ENCODE measurements around the gene SHCBP1L. TPM values are rescaled to one million over a fixed set of nuclear protein-coding genes. Genes with fewer than 3 reads are reported as not detected.
"Not testable (repeated sequence)": the region's sequence is repeated elsewhere in the genome, so short reads cannot be mapped to it uniquely, and the experiment has no call there.

The SHCBP1L gene
- polyA plus RNA-seq, 4 donors = not detected

DNA sequence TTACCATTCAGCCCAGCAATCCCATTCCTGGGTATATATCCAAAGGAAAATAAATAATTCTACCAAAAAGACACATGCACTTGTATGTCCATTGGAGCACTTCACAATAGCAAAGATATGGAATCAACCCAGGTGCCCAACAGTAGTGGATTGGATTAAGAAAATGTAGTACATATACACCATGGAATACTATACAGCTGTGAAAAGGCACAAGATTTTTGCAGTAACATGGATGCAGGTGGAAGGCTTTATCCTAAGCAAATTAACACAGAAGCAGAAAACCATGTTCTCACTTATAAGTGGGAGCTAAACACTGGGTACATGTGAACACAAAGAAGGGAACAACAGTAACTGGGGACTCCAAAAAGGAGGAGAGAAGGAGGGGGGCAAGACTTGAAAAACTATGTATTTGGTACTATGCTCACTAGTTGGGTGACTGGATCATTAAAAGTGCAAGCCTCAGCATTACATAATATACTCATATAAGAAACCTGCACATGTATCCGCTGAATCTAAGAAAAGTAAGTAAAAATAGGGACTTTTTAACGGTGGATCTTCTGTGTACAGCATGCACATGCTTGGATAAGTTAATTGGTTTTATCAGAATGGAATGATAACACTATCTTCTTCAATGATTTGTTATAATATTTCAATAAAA is 3.9 kb upstream of the SHCBP1L start:
- WGBS, 3 donors = 71 to 85% (median 79%) methylated on average over 2 of the region's 2 CpGs
- H3K27ac ChIP-seq (ENCODE audit: low read depth in 1 of 3, low read length in 2 of 3) = no peak overlapping the region
- peaks cover 0 to 5% (median 0%) of the 10 kb centered on the region in 3 donors for H3K4me1 ChIP-seq (ENCODE audit: control insufficient read depth in 3 of 3, insufficient read depth in 2 of 3, low read depth in 1 of 3, low read length in 2 of 3)
- H3K4me3 ChIP-seq (ENCODE audit: low read depth in 1 of 3, low read length in 3 of 3) = no peak overlapping the region
- FAIRE-seq (no peak), DNase-seq (no peak)
- H3K27me3 ChIP-seq (ENCODE audit: control insufficient read depth in 3 of 3, insufficient read depth in 3 of 3, low read length in 3 of 3) = peaks cover 0 to 18% (median 4%) of the 10 kb centered on the region in 3 donors
- no peaks in the 10 kb centered on the region for H3K36me3 ChIP-seq (ENCODE audit: control insufficient read depth in 3 of 3, insufficient read depth in 2 of 3, low read depth in 1 of 3, low read length in 3 of 3)
- H3K9me3 ChIP-seq (ENCODE audit: control insufficient read depth in 2 of 2, insufficient read depth in 1 of 2, low read depth in 1 of 2, low read length in 1 of 2) = no peaks in the 10 kb centered on the region

DNA sequence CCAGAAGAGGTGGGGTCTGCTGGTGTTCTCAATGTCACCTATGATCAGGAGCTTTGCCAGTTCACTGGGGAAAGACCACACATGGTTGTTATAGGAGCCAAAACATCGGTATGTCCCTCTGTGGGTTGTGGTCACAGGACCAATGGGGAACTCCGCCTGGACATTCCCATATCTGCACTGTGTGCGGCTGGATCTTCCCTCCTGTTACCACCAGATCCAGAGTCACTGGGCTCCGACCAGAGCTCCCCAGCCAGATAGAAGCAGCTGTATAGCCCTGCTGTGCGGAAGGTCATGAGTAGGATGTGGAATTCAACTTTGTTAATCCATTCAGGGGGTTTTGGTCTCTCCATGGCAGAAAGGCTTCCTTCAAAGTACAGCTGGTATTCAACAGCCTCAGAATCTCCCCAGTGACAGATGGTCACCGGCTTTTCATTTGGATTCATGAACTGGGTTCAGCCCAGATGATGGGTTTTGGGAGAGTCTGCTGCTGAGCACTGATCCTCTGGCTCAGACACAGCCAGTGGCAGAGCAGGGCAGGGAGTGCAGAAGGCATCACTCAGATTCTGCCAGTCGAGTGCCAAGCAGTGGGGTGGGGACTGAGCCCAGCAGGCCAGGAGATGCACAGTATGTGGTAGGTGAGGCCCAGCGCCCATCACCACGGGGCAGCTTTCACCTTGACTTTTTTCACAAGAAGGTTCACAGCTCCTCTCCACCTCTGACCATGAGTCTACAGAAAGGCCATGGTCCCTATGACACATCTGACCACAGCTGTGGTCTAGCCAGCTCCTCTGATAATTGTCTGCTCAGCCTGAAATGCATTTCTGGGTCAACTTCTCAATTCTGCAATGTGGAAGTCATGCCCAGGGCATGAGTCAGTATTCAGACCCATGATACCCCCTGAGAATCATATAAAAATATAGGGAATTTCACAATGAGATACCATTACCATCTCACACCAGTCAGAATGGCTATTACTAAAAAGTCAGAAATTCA is 2.9 kb upstream of the SHCBP1L start:
- Histone ChIP-seq H3K27ac (ENCODE audit: low read depth in 1 of 3, low read length in 2 of 3) (no peak overlapping the region), H3K36me3 (ENCODE audit: control insufficient read depth in 3 of 3, insufficient read depth in 2 of 3, low read depth in 1 of 3, low read length in 3 of 3) (no peaks in the 10 kb centered on the region), H3K9me3 (ENCODE audit: control insufficient read depth in 2 of 2, insufficient read depth in 1 of 2, low read depth in 1 of 2, low read length in 1 of 2) (no peaks in the 10 kb centered on the region), H3K27me3 (ENCODE audit: control insufficient read depth in 3 of 3, insufficient read depth in 3 of 3, low read length in 3 of 3) (peaks cover 0 to 20% (median 4%) of the 10 kb centered on the region in 3 donors), H3K4me1 (ENCODE audit: control insufficient read depth in 3 of 3, insufficient read depth in 2 of 3, low read depth in 1 of 3, low read length in 2 of 3) (peaks cover 0 to 5% (median 0%) of the 10 kb centered on the region in 3 donors), H3K4me3 (ENCODE audit: low read depth in 1 of 3, low read length in 3 of 3) (no peak overlapping the region)
- DNase-seq (no peak), FAIRE-seq (no peak)
- WGBS, 3 donors = 83 to 90% (median 89%) methylated on average over 9 of the region's 9 CpGs

DNA sequence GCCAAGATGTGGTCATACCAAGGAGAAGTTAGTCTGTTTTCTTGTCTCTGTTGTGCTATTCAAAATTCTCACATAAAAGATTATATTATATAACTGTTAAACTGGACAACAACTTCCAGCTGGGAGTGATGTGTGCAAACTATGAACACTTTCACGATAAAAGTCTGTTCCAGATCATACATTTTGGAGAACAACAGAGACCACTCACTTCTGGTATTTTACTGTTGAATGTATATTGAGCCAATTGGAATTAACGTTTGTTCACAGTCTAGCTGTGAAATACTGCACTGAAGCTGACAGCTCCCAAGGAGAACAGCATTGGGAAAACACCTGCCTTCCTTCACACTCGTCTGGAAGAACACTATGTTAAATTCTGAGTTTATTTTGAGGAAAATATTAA is 860 bp upstream of the SHCBP1L start:
- H3K27me3 ChIP-seq (ENCODE audit: control insufficient read depth in 3 of 3, insufficient read depth in 3 of 3, low read length in 3 of 3) = peaks cover 0 to 20% (median 4%) of the 10 kb centered on the region in 3 donors
- WGBS, 3 donors = 49 to 71% (median 62%) methylated on average over 3 of the region's 3 CpGs
- no peak for DNase-seq
- no peaks in the 10 kb centered on the region for H3K9me3 ChIP-seq (ENCODE audit: control insufficient read depth in 2 of 2, insufficient read depth in 1 of 2, low read depth in 1 of 2, low read length in 1 of 2)
- H3K36me3 ChIP-seq (ENCODE audit: control insufficient read depth in 3 of 3, insufficient read depth in 2 of 3, low read depth in 1 of 3, low read length in 3 of 3) = no peaks in the 10 kb centered on the region
- H3K27ac ChIP-seq (ENCODE audit: low read depth in 1 of 3, low read length in 2 of 3) = no peak overlapping the region
- no peak overlapping the region for H3K4me3 ChIP-seq (ENCODE audit: low read depth in 1 of 3, low read length in 3 of 3)
- FAIRE-seq = no peak
- peaks cover 0 to 5% (median 0%) of the 10 kb centered on the region in 3 donors for H3K4me1 ChIP-seq (ENCODE audit: control insufficient read depth in 3 of 3, insufficient read depth in 2 of 3, low read depth in 1 of 3, low read length in 2 of 3)

DNA sequence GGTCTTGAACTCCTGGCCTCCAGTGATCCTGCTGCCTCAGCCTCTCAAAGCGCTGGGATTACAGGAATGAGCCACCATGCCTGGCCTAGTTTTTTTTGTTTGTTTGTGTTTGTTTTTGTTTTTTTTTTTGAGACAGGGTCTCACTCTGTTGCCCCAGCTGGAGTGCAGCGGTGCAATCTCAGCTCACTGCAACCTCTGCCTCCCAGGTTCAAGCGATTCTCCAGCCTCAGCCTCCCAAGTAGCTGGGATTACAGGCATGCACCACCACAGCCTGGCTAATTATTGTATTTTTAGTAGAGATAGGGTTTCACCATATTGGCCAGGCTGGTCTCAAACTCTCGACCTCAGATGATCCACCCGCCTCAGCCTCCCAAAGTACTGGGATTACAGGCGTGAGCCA is 9.6 kb downstream of the SHCBP1L start:
- not testable (repeated sequence) for DNase-seq; H3K4me3 ChIP-seq (ENCODE audit: low read depth in 1 of 3, low read length in 3 of 3); H3K36me3 ChIP-seq (ENCODE audit: control insufficient read depth in 3 of 3, insufficient read depth in 2 of 3, low read depth in 1 of 3, low read length in 3 of 3); FAIRE-seq; H3K27ac ChIP-seq (ENCODE audit: low read depth in 1 of 3, low read length in 2 of 3); H3K9me3 ChIP-seq (ENCODE audit: control insufficient read depth in 2 of 2, insufficient read depth in 1 of 2, low read depth in 1 of 2, low read length in 1 of 2); H3K4me1 ChIP-seq (ENCODE audit: control insufficient read depth in 3 of 3, insufficient read depth in 2 of 3, low read depth in 1 of 3, low read length in 2 of 3)
- H3K27me3 ChIP-seq (ENCODE audit: control insufficient read depth in 3 of 3, insufficient read depth in 3 of 3, low read length in 3 of 3) = peaks cover 0 to 11% (median under 1%) of the 10 kb centered on the region in 3 donors
- WGBS, 3 donors = 92 to 95% (median 92%) methylated on average over 6 of the region's 6 CpGs

DNA sequence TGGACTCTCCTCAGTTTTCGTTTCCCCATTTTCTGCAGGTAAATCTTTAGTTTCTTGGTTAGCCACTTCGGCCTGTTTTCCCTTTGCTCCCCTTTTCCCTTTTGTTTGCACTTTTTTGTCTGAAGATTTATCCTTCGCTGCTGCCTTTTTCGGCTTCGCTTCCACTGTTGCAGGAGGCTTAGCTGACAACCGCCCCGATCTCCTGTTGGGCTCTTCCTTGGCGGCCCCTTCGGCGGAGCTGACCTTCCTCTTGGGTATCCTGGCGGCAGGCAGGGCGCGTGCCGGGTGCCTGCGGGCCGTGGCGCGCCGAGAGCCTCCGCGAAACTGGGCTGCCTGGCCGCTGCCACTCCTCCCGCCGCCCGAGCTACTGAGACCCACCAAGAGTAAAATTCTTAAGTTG is 10.8 kb downstream of the SHCBP1L start:
- not testable (repeated sequence) for H3K36me3 ChIP-seq (ENCODE audit: control insufficient read depth in 3 of 3, insufficient read depth in 2 of 3, low read depth in 1 of 3, low read length in 3 of 3); H3K4me3 ChIP-seq (ENCODE audit: low read depth in 1 of 3, low read length in 3 of 3); H3K9me3 ChIP-seq (ENCODE audit: control insufficient read depth in 2 of 2, insufficient read depth in 1 of 2, low read depth in 1 of 2, low read length in 1 of 2); H3K27ac ChIP-seq (ENCODE audit: low read depth in 1 of 3, low read length in 2 of 3); FAIRE-seq; H3K4me1 ChIP-seq (ENCODE audit: control insufficient read depth in 3 of 3, insufficient read depth in 2 of 3, low read depth in 1 of 3, low read length in 2 of 3)
- peak in 1 of 2 donors; percentile 27 for DNase-seq
- H3K27me3 ChIP-seq (ENCODE audit: control insufficient read depth in 3 of 3, insufficient read depth in 3 of 3, low read length in 3 of 3) = peaks cover 0 to 11% (median 2%) of the 10 kb centered on the region in 3 donors
- 15 to 18% (median 18%) methylated on average over 24 to 25 of the region's 25 CpGs for whole genome bisulfite sequencing, 3 donors

DNA sequence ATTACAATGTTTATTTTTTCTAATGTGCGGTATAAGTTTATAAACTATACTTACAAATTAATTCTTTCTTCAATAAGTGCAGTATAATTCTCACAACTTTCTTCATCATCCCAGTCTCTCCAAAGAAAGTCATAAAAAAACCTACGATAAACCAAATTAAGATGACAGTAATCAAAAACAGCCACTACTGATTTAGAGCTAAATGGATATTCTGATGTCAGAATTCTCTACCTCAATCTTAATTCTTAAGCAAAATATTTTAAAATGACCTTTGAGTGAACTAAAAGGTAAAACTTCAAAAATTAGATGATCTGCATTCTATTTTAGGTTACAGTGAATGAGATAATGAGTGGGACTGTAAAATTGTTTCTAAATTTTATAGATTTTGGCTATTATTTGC is 13.6 kb downstream of the SHCBP1L start:
- Histone ChIP-seq H3K4me1 (ENCODE audit: control insufficient read depth in 3 of 3, insufficient read depth in 2 of 3, low read depth in 1 of 3, low read length in 2 of 3) (no peaks in the 10 kb centered on the region), H3K4me3 (ENCODE audit: low read depth in 1 of 3, low read length in 3 of 3) (no peak overlapping the region), H3K9me3 (ENCODE audit: control insufficient read depth in 2 of 2, insufficient read depth in 1 of 2, low read depth in 1 of 2, low read length in 1 of 2) (no peaks in the 10 kb centered on the region), H3K27ac (ENCODE audit: low read depth in 1 of 3, low read length in 2 of 3) (no peak overlapping the region), H3K36me3 (ENCODE audit: control insufficient read depth in 3 of 3, insufficient read depth in 2 of 3, low read depth in 1 of 3, low read length in 3 of 3) (no peaks in the 10 kb centered on the region), H3K27me3 (ENCODE audit: control insufficient read depth in 3 of 3, insufficient read depth in 3 of 3, low read length in 3 of 3) (peaks cover 0 to 11% (median 2%) of the 10 kb centered on the region in 3 donors)
- WGBS, 3 donors = 92 to 94% (median 93%) methylated on average over 2 of the region's 2 CpGs
- FAIRE-seq = no peak
- DNase-seq = no peak

DNA sequence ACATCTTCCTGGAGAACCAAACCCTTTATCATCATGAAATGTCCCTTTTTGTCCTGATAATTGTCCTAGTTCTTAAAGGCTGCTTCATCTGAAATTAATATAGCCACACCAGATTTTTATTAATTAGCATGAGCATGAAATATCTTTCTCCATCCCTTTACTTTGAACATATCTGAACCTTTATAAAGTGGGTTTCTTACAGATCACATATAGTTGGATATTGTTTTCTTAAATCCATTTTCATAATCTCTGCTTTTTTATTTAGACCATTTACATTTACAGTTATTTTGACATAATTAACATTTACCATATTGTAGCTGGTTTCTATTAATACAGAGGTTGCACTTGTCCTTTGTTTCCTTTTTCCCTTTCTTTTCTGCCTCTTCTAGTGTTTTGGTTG is 17.2 kb downstream of the SHCBP1L start:
- H3K36me3 ChIP-seq (ENCODE audit: control insufficient read depth in 3 of 3, insufficient read depth in 2 of 3, low read depth in 1 of 3, low read length in 3 of 3) = no peaks in the 10 kb centered on the region
- H3K4me3 ChIP-seq (ENCODE audit: low read depth in 1 of 3, low read length in 3 of 3) = no peak overlapping the region
- H3K9me3 ChIP-seq (ENCODE audit: control insufficient read depth in 2 of 2, insufficient read depth in 1 of 2, low read depth in 1 of 2, low read length in 1 of 2) = no peaks in the 10 kb centered on the region
- H3K27me3 ChIP-seq (ENCODE audit: control insufficient read depth in 3 of 3, insufficient read depth in 3 of 3, low read length in 3 of 3) = peaks cover 0 to 2% (median 1%) of the 10 kb centered on the region in 3 donors
- H3K4me1 ChIP-seq (ENCODE audit: control insufficient read depth in 3 of 3, insufficient read depth in 2 of 3, low read depth in 1 of 3, low read length in 2 of 3) = no peaks in the 10 kb centered on the region
- no peak overlapping the region for H3K27ac ChIP-seq (ENCODE audit: low read depth in 1 of 3, low read length in 2 of 3)
- DNase-seq = no peak
- FAIRE-seq = no peak

DNA sequence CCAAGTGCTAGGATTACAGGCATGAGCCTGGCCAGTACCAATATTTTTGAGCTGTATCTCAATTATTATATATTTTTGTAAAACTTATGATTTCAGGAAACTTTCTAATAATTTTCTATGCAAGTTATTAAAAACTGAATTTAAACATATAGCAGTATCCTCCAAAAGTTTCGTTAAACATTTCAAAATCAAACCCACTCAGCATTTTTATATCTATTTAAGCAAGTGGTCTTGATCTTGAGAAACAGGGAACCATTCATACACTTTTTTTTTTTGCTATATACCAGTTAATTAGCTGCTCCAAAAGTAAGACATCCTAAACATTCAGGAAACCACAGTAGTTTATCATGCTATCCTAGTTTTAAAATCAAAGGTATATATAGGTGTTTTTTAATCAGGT is 22.0 kb downstream of the SHCBP1L start:
- H3K27me3 ChIP-seq (ENCODE audit: control insufficient read depth in 3 of 3, insufficient read depth in 3 of 3, low read length in 3 of 3) = no peaks in the 10 kb centered on the region
- no peak overlapping the region for H3K27ac ChIP-seq (ENCODE audit: low read depth in 1 of 3, low read length in 2 of 3)
- no peaks in the 10 kb centered on the region for H3K4me1 ChIP-seq (ENCODE audit: control insufficient read depth in 3 of 3, insufficient read depth in 2 of 3, low read depth in 1 of 3, low read length in 2 of 3)
- no peak for DNase-seq
- FAIRE-seq = no peak
- 53 to 70% (median 58%) methylated on average over 1 of the region's 1 CpG for WGBS, 3 donors
- H3K9me3 ChIP-seq (ENCODE audit: control insufficient read depth in 2 of 2, insufficient read depth in 1 of 2, low read depth in 1 of 2, low read length in 1 of 2) = no peaks in the 10 kb centered on the region
- no peak overlapping the region for H3K4me3 ChIP-seq (ENCODE audit: low read depth in 1 of 3, low read length in 3 of 3)
- no peaks in the 10 kb centered on the region for H3K36me3 ChIP-seq (ENCODE audit: control insufficient read depth in 3 of 3, insufficient read depth in 2 of 3, low read depth in 1 of 3, low read length in 3 of 3)

All from small intestine (tissue), 7 donors.